IMR-90 (cell line): Measurements from ENCODE around the gene NACC2. TPM values are rescaled to one million over a fixed set of nuclear protein-coding genes. Genes with fewer than 3 reads are reported as not detected.
A peak's percentile ranks its signal among the peaks of the same experiment; 100 is the strongest.

Source experiments
- ATAC-seq: fragments of 200-7000 bp; cut with Tn5 transposase; 2 replicates; pipeline ENCODE4 v1.9.1; 2020; ENCODE audit warnings: low read depth, mild to moderate bottlenecking, moderate library complexity
- BruUV-seq: library from RNA; stranded (reverse); fragments of 400-500 nt; replicated peaks from 2 replicates; lab custom pipeline; 2021; lab: Mats Ljungman, UMichigan
- CTCF ChIA-PET: fragments of 300-600 bp; formaldehyde crosslinking; extraction: SDS; loops from one replicate; lab custom pipeline; 2021; ENCODE audit warnings: antibody characterized with exemption; lab: Yijun Ruan, JAX
- POLR2A ChIA-PET: fragments of 300-600 bp; sonication (Branson Sonifier 250); formaldehyde crosslinking; loops from one replicate; lab custom pipeline; 2022; ENCODE audit warnings: antibody characterized with exemption; ENCODE audit not compliant: unreplicated experiment; lab: Charles Lee
- DNase-seq: peaks from one replicate; pipeline ENCODE4 v3.0.0; 2013
- H2AFZ ChIP-seq: replicated peaks from 2 replicates; pipeline ENCODE3; 2013; ENCODE audit warnings: low read length, mild to moderate bottlenecking; ENCODE audit not compliant: poor library complexity
- H2AK5ac ChIP-seq: 2 replicates; pipeline ENCODE4 v1.6.1; 2013; ENCODE audit warnings: low read depth, low read length, inconsistent platforms
- H2AK9ac ChIP-seq: replicated peaks from 2 replicates; pipeline ENCODE3; 2013; ENCODE audit warnings: mild to moderate bottlenecking, low read depth, low read length, moderate library complexity; ENCODE audit not compliant: poor library complexity
- H2BK120ac ChIP-seq: 2 replicates; pipeline ENCODE4 v1.6.1; 2013; ENCODE audit warnings: low read depth, low read length, inconsistent platforms
- H2BK15ac ChIP-seq: 3 replicates; pipeline ENCODE4 v1.6.1; 2013; ENCODE audit warnings: low read depth, low read length, inconsistent platforms
- H2BK20ac ChIP-seq: 2 replicates; pipeline ENCODE4 v1.6.1; 2013; ENCODE audit warnings: low read depth, mild to moderate bottlenecking, inconsistent platforms, low read length, moderate library complexity
- H2BK5ac ChIP-seq: 2 replicates; pipeline ENCODE4 v1.6.1; 2013; ENCODE audit warnings: mild to moderate bottlenecking, low read depth, low read length, inconsistent platforms; ENCODE audit not compliant: poor library complexity, severe bottlenecking
- H3K14ac ChIP-seq: replicated peaks from 2 replicates; pipeline ENCODE4 v1.6.1; 2013; ENCODE audit warnings: low read depth, low read length, inconsistent platforms
- H3K18ac ChIP-seq: 2 replicates; pipeline ENCODE4 v1.6.1; 2013; ENCODE audit warnings: low read depth, low read length, control low read depth
- H3K23ac ChIP-seq: 2 replicates; pipeline ENCODE4 v1.6.1; 2013; ENCODE audit warnings: low read depth, low read length, inconsistent platforms
- H3K27ac ChIP-seq: 2 replicates; pipeline ENCODE4 v1.5.1; 2013; ENCODE audit warnings: mild to moderate bottlenecking, control low read depth, low read length; ENCODE audit not compliant: insufficient read depth
- H3K27me3 ChIP-seq: 2 replicates; pipeline ENCODE4 v1.6.1; 2013; ENCODE audit warnings: low read length; ENCODE audit not compliant: control insufficient read depth, insufficient read depth
- H3K36me3 ChIP-seq: 2 replicates; pipeline ENCODE4 v1.6.1; 2013; ENCODE audit warnings: low read length, mixed read lengths; ENCODE audit not compliant: control insufficient read depth, insufficient read depth
- H3K4ac ChIP-seq: 2 replicates; pipeline ENCODE4 v1.6.1; 2013; ENCODE audit warnings: low read depth, low read length, inconsistent platforms
- H3K4me1 ChIP-seq: 2 replicates; pipeline ENCODE4 v1.6.1; 2013; ENCODE audit warnings: low read length, mixed read lengths; ENCODE audit not compliant: control insufficient read depth, insufficient read depth
- H3K4me2 ChIP-seq: 2 replicates; pipeline ENCODE4 v1.6.1; 2013; ENCODE audit warnings: low read depth, mild to moderate bottlenecking, control low read depth, low read length, moderate library complexity
- H3K4me3 ChIP-seq: 2 replicates; pipeline ENCODE4 v1.5.1; 2013; ENCODE audit warnings: low read depth, mild to moderate bottlenecking, control low read depth, low read length, moderate library complexity; ENCODE audit not compliant: insufficient read depth
- H3K56ac ChIP-seq: 2 replicates; pipeline ENCODE4 v1.6.1; 2013; ENCODE audit warnings: low read length, inconsistent platforms; ENCODE audit not compliant: insufficient read depth; ENCODE audit errors: extremely low read depth
- H3K79me1 ChIP-seq, 2 experiments: 2 replicates each; pipeline ENCODE4 v1.6.1; 2013; ENCODE audit warnings: low read length in 2 of 2, inconsistent platforms in 1 of 2, low read depth in 1 of 2
- H3K9ac ChIP-seq: 2 replicates; pipeline ENCODE4 v1.6.1; 2013; ENCODE audit warnings: low read depth, low read length, control low read depth
- H3K9me1 ChIP-seq: 2 replicates; pipeline ENCODE4 v1.6.1; 2013; ENCODE audit warnings: low read length, inconsistent platforms; ENCODE audit not compliant: insufficient read depth
- H3K9me3 ChIP-seq: 2 replicates; pipeline ENCODE4 v1.6.1; 2013; ENCODE audit warnings: low read length; ENCODE audit not compliant: control insufficient read depth, insufficient read depth
- H4K20me1 ChIP-seq: 2 replicates; pipeline ENCODE4 v1.6.1; 2013; ENCODE audit warnings: low read length, inconsistent platforms; ENCODE audit not compliant: insufficient read depth
- H4K5ac ChIP-seq: 2 replicates; pipeline ENCODE4 v1.6.1; 2013; ENCODE audit warnings: mild to moderate bottlenecking, low read depth, low read length, control low read depth
- H4K8ac ChIP-seq, 2 experiments: 2 replicates each; pipeline ENCODE4 v1.6.1; 2013; ENCODE audit warnings: low read depth in 2 of 2, low read length in 2 of 2, control low read depth in 1 of 2, inconsistent platforms in 1 of 2
- H4K91ac ChIP-seq: 2 replicates; pipeline ENCODE4 v1.6.1; 2013; ENCODE audit warnings: low read depth, low read length, inconsistent platforms; ENCODE audit not compliant: insufficient read depth
- BHLHE40 ChIP-seq: fragments of 150-350 bp; IDR thresholded peaks from 2 replicates; pipeline ENCODE4 v1.6.1; 2016; ENCODE audit warnings: mild to moderate bottlenecking, low read depth, low read length
- CEBPB ChIP-seq: IDR thresholded peaks from 2 replicates; pipeline ENCODE4 v1.6.1; 2012; ENCODE audit warnings: low read depth, low read length, improper control_type of control experiment
- CHD1 ChIP-seq: IDR thresholded peaks from 2 replicates; pipeline ENCODE4 v1.6.1; 2012; ENCODE audit warnings: low read depth, low read length, improper control_type of control experiment
- FOS ChIP-seq: fragments of 150-350 bp; IDR thresholded peaks from 2 replicates; pipeline ENCODE4 v1.6.1; 2016; ENCODE audit warnings: low read depth, low read length
- MAFK ChIP-seq: IDR thresholded peaks from 2 replicates; pipeline ENCODE4 v1.6.1; 2012; ENCODE audit warnings: low read depth, low read length, improper control_type of control experiment
- MAZ ChIP-seq: IDR thresholded peaks from 2 replicates; pipeline ENCODE4 v1.6.1; 2012; ENCODE audit warnings: low read depth, mild to moderate bottlenecking, low read length, improper control_type of control experiment, moderate library complexity, borderline replicate concordance
- MXI1 ChIP-seq: IDR thresholded peaks from 2 replicates; pipeline ENCODE4 v1.6.1; 2012; ENCODE audit warnings: low read depth, mild to moderate bottlenecking, low read length, moderate library complexity, borderline replicate concordance
- NFE2L2 ChIP-seq: fragments of 150-350 bp; IDR thresholded peaks from 2 replicates; pipeline ENCODE4 v1.6.1; 2016; ENCODE audit warnings: low read depth, mild to moderate bottlenecking, low read length
- POLR2A ChIP-seq: IDR thresholded peaks from 2 replicates; pipeline ENCODE4 v1.6.1; 2012; ENCODE audit warnings: mild to moderate bottlenecking, low read depth, low read length
- RAD21 ChIP-seq: IDR thresholded peaks from 2 replicates; pipeline ENCODE4 v1.6.1; 2012; ENCODE audit warnings: low read length, improper control_type of control experiment
- RCOR1 ChIP-seq: IDR thresholded peaks from 2 replicates; pipeline ENCODE4 v1.6.1; 2012; ENCODE audit warnings: mild to moderate bottlenecking, low read length, improper control_type of control experiment; ENCODE audit not compliant: insufficient replicate concordance
- RFX5 ChIP-seq: IDR thresholded peaks from 2 replicates; pipeline ENCODE4 v1.8.0; 2012; ENCODE audit warnings: low read depth, mild to moderate bottlenecking, low read length, moderate library complexity
- SMC3 ChIP-seq: fragments of 150-350 bp; IDR thresholded peaks from 2 replicates; pipeline ENCODE4 v1.6.1; 2016; ENCODE audit warnings: low read depth, mild to moderate bottlenecking, antibody characterized with exemption, low read length, moderate library complexity
- WGBS, 2 experiments: methylation state at CpG; one replicate each; pipeline versions ENCODE4 v1.1.5 to v1.1.7; 2013; ENCODE audit warnings: missing lambda C conversion rate in 2 of 2; ENCODE audit not compliant: insufficient read length in 1 of 2; ENCODE audit errors: extremely low coverage in 2 of 2; 5-methylcytosine and 5-hydroxymethylcytosine counted together
- dilution Hi-C: fragments of 300-500 bp; cut with HindIII; formaldehyde crosslinking; loops from one replicate; pipeline ENCODE4 v1.14.3; 2018; ENCODE audit warnings: low sequenced_read_pairs; ENCODE audit not compliant: unreplicated experiment
- in situ Hi-C: fragments of 300-500 bp; cut with MboI; formaldehyde crosslinking; loops from 3 replicates; pipeline ENCODE4 v1.14.3; 2019; ENCODE audit warnings: low sequenced_read_pairs, inconsistent platforms, mixed read lengths
- intact Hi-C: fragments of 100-400 bp; cut with micrococcal nuclease; formaldehyde crosslinking; loops from 2 replicates; pipeline ENCODE4 v1.10.0; 2022
- polyA plus RNA-seq, 3 experiments: library from polyadenylated mRNA; depleted of rRNA; stranded (reverse); fragments of >200 nt; gene quantifications; 2 replicates each; pipeline ENCODE4 v1.2.3, GENCODE V29; 2012; ENCODE audit warnings: low replicate concordance in 1 of 3
- total RNA-seq: library from RNA; depleted of rRNA; stranded (reverse); fragments of >200 nt; gene quantifications from 2 replicates; pipeline ENCODE4 v1.2.3, GENCODE V29; 2012
- TF ChIP-seq, protein P1 (sequence below): fragments of 150-350 bp; IDR thresholded peaks from 2 replicates; pipeline ENCODE4 v1.6.1; 2016; ENCODE audit warnings: low read depth, mild to moderate bottlenecking, low read length, moderate library complexity, borderline replicate concordance
- TF ChIP-seq, protein P2 (sequence below): fragments of 150-350 bp; IDR thresholded peaks from 2 replicates; pipeline ENCODE4 v1.6.1; 2017; ENCODE audit warnings: mild to moderate bottlenecking, antibody characterized with exemption, low read length, low read depth
- TF ChIP-seq, protein P3 (sequence below): conservative IDR thresholded peaks from 2 replicates; pipeline ENCODE4 v1.5.1; 2012; ENCODE audit warnings: mild to moderate bottlenecking, low read depth, low read length, improper control_type of control experiment

The NACC2 gene
- total and polyA plus RNA-seq, 2 of the 4 experiments (the other 2 are of a cell fraction), result 7.9 to 19.0 TPM

DNA sequence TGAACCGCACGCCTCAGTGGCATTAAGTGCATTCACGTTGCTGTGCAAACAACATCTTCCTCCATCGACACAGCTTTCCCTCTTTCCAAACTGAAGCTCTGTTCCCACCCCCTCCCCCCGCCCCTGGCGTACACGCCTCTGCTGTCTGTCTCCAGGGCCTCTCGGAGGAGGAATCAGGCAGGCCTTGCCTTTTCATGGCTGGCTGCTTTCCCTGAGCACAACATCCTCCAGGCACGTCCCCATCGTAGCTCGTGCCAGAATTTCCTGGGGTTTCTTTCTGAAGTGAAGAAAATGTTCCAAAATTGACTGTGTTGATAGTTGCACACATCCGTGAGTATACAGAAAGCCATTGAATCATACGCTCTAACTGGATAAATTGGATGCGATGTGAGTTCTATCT lies 45.9 kb upstream of the NACC2 start:
- in situ Hi-C loops, result no loop called here
- 20% methylated on average over 1 of the region's 14 CpGs; no CpG with 5 or more reads in 1 of the 2 experiments for WGBS, 2 experiments
- ATAC-seq (no peak), DNase-seq (peak; percentile 3)
- H3K9me1 ChIP-seq, result no peaks in the 10 kb centered on the region
- no peaks in the 10 kb centered on the region for H3K9me3 ChIP-seq
- dilution Hi-C loops, result no loop called here
- H3K56ac ChIP-seq, result no peak overlapping the region
- H2AFZ ChIP-seq, result no peak overlapping the region
- no peak overlapping the region for H2BK20ac ChIP-seq
- intact Hi-C loops, result no loop called here
- ChIA-PET CTCF (no interaction called here), POLR2A (no interaction called here)
- H2BK5ac ChIP-seq, result no peak overlapping the region
- TF ChIP-seq MXI1, result no peak
- TF ChIP-seq CEBPB, result no peak
- TF ChIP-seq, protein P1, sequence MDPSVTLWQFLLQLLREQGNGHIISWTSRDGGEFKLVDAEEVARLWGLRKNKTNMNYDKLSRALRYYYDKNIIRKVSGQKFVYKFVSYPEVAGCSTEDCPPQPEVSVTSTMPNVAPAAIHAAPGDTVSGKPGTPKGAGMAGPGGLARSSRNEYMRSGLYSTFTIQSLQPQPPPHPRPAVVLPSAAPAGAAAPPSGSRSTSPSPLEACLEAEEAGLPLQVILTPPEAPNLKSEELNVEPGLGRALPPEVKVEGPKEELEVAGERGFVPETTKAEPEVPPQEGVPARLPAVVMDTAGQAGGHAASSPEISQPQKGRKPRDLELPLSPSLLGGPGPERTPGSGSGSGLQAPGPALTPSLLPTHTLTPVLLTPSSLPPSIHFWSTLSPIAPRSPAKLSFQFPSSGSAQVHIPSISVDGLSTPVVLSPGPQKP, result no peak
- no peak for TF ChIP-seq RCOR1
- TF ChIP-seq MAFK, result no peak
- TF ChIP-seq SMC3, result no peak
- TF ChIP-seq FOS, result no peak
- TF ChIP-seq BHLHE40, result no peak
- TF ChIP-seq CHD1, result no peak
- TF ChIP-seq POLR2A, result no peak
- TF ChIP-seq RAD21, result no peak
- TF ChIP-seq MAZ, result no peak
- TF ChIP-seq, protein P2, sequence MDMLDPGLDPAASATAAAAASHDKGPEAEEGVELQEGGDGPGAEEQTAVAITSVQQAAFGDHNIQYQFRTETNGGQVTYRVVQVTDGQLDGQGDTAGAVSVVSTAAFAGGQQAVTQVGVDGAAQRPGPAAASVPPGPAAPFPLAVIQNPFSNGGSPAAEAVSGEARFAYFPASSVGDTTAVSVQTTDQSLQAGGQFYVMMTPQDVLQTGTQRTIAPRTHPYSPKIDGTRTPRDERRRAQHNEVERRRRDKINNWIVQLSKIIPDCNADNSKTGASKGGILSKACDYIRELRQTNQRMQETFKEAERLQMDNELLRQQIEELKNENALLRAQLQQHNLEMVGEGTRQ, result no peak
- TF ChIP-seq, protein P3, sequence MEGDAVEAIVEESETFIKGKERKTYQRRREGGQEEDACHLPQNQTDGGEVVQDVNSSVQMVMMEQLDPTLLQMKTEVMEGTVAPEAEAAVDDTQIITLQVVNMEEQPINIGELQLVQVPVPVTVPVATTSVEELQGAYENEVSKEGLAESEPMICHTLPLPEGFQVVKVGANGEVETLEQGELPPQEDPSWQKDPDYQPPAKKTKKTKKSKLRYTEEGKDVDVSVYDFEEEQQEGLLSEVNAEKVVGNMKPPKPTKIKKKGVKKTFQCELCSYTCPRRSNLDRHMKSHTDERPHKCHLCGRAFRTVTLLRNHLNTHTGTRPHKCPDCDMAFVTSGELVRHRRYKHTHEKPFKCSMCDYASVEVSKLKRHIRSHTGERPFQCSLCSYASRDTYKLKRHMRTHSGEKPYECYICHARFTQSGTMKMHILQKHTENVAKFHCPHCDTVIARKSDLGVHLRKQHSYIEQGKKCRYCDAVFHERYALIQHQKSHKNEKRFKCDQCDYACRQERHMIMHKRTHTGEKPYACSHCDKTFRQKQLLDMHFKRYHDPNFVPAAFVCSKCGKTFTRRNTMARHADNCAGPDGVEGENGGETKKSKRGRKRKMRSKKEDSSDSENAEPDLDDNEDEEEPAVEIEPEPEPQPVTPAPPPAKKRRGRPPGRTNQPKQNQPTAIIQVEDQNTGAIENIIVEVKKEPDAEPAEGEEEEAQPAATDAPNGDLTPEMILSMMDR, result no peak
- TF ChIP-seq RFX5, result no peak
- TF ChIP-seq NFE2L2, result no peak
- no peak overlapping the region for H4K5ac ChIP-seq
- H3K27ac ChIP-seq, result no peak overlapping the region
- H3K4me1 ChIP-seq, result no peaks in the 10 kb centered on the region
- no peaks in the 10 kb centered on the region for H3K79me1 ChIP-seq
- no peak overlapping the region for H2BK15ac ChIP-seq
- H3K23ac ChIP-seq, result no peak overlapping the region
- no peaks in the 10 kb centered on the region for H4K20me1 ChIP-seq
- H3K4me2 ChIP-seq, result no peak overlapping the region
- no peak overlapping the region for H2BK120ac ChIP-seq
- H2AK9ac ChIP-seq, result no peak overlapping the region
- H2AK5ac ChIP-seq, result no peak overlapping the region
- H4K91ac ChIP-seq, result no peak overlapping the region
- no peak overlapping the region for H4K8ac ChIP-seq
- no peak overlapping the region for H3K4ac ChIP-seq
- H3K4me3 ChIP-seq, result no peak overlapping the region
- no TSS peak for BruUV-seq
- no peak overlapping the region for H3K14ac ChIP-seq
- peaks cover 49% of the 10 kb centered on the region for H3K27me3 ChIP-seq
- no peaks in the 10 kb centered on the region for H3K36me3 ChIP-seq
- no peak overlapping the region for H3K9ac ChIP-seq
- H3K18ac ChIP-seq, result no peak overlapping the region
